Daoy (cell line): ENCODE measurements around the gene ADAM8. TPM values are rescaled to one million over a fixed set of nuclear protein-coding genes. Genes with fewer than 3 reads are reported as not detected.
"Not testable (repeated sequence)": the region's sequence is repeated elsewhere in the genome, so short reads cannot be mapped to it uniquely, and the experiment has no call there.

Experiments used
- DNase-seq: peaks from one replicate; pipeline ENCODE4 v3.0.0-alpha.2; 2015; ENCODE audit warnings: low read depth
- total RNA-seq: library from RNA; depleted of rRNA; stranded (reverse); fragments of >200 nt; shearing (Covaris generic); gene quantifications from 2 replicates; pipeline ENCODE4 v1.2.3, GENCODE V29; 2014

ADAM8 gene
- total RNA-seq, 1 experiment from 2014 or later, result 6.2 TPM

DNA sequence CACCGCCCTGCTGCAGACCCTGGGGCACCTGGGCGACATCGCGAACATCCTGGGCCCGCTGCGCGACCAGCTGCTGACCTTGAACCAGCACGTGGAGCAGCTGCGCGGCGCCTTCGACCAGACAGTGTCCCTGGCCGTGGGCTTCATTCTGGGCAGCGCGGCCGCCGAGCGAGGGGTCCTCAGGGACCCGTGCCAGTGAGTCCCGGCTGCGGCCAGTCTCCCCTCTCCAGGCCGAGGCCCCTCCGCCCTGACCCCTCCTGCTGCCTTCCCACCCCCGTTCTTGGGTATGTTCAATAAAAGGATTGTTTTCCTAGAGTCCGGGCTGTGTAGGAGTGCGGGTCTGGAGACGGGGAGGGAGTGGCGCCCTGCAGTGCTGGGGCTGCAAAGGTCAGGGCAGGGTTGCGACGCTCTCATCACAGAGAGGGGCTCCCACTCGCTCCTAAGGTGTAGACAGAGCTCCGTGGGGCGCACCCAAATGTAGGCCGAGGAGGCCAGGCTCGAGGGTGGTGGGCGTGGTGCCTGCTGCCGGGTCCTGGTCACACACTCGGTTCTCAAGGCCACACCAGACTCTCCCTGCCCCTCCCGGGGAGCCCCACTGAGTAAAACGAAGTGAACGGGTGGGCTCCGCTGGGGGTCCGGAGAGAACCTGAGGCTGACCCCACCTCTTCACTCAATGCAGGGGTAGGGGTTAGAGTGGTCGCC, 45.3 kb downstream of the ADAM8 start:
- no peak for DNase-seq

DNA sequence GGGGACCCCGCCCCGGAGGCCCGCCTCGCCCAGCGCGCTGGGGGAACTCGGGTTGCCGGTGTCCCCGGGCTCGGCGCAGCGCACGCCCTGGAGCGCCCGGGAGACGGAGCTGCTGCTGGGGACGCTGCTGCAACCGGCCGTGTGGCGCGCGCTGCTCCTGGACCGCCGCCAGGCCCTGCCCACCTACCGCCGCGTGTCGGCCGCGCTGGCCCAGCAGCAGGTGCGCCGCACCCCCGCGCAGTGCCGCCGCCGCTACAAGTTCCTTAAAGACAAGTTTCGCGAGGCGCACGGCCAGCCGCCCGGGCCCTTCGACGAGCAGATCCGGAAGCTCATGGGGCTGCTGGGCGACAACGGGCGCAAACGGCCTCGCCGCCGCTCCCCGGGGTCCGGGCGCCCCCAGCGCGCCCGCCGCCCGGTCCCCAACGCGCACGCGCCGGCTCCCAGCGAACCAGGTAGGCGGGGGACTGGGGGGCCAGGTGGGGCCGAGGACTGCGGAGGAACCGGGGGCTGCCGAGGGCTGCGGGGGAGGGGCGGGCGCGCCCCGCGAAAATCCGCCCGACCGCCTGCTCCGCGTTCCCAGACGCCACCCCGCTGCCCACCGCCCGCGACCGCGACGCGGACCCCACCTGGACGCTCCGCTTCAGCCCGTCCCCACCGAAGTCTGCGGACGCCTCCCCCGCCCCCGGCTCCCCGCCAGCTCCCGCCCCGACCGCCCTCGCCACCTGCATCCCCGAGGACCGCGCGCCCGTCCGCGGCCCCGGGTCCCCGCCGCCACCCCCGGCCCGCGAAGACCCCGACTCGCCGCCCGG, 46.1 kb downstream of the ADAM8 start:
- no peak for DNase-seq

DNA sequence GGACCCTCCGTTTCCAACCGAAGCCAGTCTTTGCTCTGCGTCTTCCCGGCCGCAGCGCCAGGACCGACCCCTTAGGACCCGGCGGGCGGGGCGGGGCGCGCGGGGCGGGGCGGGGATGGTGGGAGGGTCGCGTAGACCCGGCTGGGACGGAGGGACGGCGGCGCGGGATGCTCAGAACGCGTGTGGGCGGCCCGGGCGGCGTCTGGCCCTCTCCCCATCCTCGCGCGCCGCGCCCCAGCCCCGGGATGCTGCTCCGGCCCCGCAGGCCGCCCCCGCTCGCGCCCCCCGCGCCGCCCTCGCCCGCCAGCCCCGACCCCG, 46.7 kb downstream of the ADAM8 start, which contains the start of gene UTF1:
UTF1 (plus strand) TSS at position 174 of the 318 bp plus-strand sequence; CDS start at position 246, 72 bp downstream.
- no peak for DNase-seq

DNA sequence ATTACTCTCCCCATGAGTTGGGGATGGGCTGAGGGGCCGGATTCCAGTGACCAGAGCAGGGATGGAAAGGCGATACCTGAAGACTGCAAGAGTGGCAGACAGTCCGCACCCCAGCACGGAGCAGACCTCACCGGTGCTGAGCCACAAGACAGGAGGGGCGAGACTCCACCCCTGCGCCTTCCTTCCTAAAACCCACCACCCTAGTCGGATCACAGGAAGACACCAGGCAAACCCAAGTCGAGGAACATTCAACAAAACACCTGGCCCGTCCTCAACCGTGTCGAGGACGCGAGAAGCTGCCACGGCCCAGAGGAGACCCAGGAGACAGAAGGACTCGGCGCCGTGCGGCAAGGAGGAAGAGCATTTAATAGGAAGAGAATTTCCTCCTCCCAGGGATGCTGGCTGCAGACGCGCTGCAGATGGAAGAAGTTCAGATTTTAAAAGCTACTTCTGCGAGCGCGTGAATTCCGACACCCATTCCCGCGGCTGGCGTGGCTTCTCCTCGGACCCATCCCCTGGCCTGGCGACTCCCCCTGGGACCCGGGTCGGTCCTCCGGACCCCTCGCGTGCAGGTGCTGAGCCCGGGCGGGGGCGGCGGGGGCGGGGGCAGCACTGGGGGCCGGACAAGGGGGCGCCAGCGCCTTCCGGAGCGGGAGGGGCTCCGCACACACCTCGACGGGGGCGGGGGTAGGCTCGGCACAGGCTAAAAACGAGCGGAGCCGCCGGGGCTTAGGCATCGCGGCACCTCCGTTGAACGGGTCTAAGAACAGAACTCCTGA, 47.2 kb downstream of the ADAM8 start:
- no peak for DNase-seq

DNA sequence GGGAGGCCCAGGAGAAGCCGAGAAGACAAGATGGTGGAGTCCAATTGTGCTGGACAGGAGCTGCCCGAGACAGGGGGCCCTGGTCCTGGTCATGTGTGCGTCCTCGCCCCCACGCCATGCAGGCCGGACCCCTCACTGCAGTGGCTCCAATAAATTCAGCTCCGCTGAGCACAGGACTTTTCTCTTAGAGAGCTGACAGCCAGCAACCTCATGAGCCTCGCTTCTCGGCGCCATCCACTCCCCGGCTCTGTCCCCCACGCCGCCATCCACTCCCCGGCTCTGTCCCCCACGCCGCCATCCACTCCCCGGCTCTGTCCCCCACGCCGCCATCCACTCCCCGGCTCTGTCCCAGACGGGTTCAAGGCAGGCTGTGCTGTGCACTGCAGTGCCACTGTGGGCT, 49.4 kb downstream of the ADAM8 start:
- DNase-seq, result no peak

DNA sequence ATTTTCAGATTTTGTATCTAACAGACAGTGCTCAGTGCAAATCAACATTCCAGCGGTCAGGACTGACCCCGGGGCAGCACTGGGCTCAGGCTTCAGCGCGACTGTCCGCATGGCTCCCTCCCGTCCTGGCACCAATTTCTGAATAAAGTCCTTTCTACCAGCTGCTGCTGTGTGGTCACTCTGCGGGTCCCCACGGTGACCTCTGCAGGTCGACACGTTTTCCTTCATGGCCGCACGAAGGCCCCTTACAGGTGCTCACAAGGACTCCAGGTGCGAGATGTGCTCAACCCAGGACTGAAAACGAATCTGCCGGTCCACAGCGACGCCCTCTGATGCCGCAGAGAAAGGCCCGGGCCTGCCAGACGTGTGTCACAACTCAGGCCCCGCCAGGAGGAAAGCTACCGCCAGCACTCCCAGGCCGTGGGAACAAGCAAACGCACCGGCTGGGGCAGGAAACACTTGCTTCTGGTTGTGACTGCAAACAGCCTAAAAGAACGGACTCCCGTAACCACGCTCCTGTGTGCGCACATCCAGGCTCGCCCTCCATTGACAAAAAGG, 50.3 kb downstream of the ADAM8 start:
- no peak for DNase-seq

DNA sequence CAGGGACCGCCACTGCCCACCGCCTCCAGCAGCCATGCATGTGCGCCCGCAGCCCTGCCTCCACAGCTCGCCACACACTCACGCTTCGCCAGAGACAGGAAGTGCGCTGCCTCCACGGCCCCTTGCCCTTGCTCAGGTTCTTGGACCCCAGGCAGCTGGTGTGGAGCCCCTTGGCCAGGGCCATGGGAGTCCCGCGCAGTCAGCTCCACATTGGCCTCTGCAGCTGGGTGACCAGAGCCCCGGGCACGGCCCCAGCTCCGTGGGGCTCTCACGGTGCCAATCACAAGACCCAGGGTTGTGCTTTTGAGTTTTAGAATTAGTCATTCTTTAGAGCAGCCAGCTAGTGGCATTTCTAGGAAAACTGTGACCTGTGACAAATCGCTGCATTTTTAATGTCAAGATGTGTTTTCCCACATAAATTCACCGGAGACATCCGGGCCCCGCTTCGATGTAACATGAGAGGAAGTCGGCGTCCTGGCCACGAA, 50.9 kb downstream of the ADAM8 start:
- DNase-seq, result no peak

DNA sequence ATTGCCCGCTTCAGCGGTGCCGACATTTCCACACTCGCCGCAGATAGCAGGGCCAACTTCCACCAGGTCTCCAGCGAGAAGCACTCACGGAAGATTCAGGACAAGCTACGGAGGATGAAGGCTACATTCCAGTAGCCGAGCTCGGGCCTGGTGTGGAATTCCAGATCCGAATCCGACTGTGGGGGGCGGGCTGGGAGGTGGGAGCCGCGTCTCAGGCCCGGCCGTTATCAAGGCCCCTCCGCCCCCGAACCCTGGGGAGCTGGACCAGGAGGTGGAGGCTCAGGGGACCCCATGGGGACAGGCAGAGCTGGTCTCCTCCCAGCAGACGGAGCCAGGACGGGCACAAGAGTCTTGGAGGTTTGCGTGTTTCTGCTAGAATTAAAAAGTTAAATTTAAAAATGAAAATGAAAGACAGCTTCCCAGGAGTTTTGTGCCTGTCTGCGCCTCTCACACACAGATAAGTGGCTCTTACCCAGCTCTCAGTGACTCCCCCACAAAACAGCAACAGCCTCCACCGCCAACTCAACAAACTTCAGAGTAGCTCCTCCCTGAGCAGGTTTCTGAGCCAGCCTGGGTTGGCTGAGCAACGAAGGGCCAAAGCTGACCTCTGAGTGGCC, 51.8 kb downstream of the ADAM8 start:
- DNase-seq, result no peak

DNA sequence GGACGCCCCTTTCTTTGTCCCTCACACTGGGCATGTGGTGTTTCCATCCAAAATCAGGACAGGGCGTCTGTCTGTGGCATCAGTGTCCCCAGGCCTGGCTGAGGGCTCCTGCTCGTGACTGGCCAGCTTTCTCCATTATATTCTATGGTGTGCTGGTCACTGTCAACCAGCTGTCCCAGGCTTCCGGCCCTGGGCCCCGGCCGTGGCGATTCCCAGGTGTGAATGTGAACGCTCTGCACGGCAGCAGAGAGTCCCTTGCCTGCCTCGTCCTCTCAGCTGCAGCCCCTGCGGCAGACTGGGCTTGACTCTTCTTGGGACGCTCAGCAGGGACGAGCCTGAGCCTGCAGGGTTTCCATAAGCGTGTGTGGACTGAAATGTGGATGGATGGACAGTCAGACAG, 52.6 kb downstream of the ADAM8 start:
- no peak for DNase-seq

DNA sequence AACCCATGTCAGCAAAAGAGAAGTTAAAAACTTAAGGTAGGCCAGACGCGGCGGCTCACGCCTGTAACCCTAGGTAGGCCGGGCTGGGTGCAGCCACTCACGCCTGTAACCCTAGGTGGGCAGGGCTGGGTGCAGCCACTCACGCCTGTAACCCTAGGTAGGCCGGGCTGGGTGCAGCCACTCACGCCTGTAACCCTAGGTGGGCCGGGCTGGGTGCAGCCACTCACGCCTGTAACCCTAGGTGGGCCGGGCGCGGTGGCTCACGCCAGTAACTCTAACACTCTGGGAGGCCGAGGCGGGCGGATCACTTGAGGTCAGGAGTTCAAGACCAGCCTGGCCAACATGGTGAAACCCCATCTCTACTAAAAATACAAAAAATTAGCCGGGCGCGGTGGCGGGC, 54.9 kb downstream of the ADAM8 start:
- DNase-seq, result not testable (repeated sequence)

DNA sequence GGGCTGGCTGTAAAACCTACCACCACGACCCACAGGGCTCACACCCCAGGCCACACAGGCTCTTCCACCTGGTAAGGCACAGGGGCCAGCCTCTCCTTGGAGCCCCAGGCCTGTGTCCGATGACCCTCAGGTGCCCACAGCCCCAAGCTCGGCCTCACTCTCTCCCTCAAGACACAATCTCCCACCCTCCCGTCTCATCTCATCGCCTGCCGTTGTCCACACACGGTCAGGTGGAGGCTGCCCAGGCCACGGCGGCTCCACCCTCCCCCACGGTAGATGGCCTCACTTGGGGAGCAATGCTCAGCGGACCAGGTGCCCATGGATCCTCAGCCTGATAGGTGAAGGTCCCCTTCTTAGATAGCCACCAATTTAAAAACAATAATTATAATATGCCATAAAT, 55.3 kb downstream of the ADAM8 start:
- no peak for DNase-seq

DNA sequence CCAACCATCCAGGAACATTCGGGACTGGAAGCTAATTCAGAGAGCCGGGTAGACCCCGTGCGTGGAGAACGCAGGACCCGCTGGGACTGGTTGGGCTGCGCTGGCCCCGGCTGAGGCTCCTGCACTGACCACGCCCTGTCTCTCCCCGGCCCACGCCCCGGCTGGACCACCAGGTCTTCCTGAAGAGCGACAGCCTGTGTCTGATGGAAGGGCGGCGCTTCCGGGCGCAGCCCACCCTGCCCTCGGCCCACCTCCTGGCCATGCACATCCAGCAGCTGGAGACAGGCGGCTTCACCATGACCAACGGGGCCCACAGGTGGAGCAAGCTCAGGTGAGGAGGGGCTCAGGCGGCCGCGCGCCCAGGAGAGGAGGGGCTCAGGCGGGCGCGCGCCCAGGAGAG, 56.9 kb downstream of the ADAM8 start:
- no peak for DNase-seq

DNA sequence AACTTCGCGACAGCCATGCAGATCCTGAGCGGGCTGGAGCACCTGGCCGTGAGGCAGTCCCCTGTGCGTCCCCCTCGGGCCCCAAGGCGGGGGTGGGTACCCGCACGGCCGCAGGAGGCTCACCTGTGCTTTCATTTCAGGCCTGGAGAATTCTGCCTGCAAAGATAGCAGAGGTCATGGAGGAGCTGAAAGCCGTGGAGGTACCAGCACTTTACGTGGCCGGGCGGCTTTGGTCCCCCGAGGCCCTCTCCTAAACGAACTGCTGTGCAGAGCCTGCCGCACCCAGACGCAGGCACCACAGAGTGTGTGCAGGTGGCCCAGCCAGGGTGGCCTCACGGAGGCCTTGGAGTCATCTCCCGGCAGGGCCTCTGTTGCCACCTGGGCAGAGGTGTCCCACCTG, 57.8 kb downstream of the ADAM8 start:
- no peak for DNase-seq

GRCh38 chr10:133217800-133218589, 58.7 kb downstream of the ADAM8 start:
- DNase-seq, result no peak

DNA sequence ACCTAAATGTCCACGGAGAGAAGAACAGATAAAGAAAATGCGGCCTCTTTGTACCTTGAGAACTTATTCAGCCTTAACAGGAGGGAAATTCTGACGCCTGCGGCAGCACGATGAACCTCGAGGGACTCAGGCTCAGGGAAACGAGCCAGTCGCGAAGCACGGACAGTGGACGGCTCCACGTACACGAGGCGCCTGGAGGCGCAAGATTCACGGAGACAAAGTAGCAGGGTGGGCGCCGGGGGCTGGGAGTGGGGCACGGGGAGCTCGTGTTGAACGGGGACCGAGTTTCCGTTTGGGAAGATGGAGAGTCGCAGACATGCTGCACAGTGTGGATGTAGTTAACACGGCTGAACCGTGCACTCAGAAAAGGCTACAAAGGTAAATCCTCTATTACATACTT, 59.9 kb downstream of the ADAM8 start:
- no peak for DNase-seq

GRCh38 chr10:133215586-133215985, 61.1 kb downstream of the ADAM8 start:
- no peak for DNase-seq

- DNase-seq, result no peak
These were observed 61.9 kb downstream of the ADAM8 start for GRCh38 chr10:133214468-133215410.

DNA sequence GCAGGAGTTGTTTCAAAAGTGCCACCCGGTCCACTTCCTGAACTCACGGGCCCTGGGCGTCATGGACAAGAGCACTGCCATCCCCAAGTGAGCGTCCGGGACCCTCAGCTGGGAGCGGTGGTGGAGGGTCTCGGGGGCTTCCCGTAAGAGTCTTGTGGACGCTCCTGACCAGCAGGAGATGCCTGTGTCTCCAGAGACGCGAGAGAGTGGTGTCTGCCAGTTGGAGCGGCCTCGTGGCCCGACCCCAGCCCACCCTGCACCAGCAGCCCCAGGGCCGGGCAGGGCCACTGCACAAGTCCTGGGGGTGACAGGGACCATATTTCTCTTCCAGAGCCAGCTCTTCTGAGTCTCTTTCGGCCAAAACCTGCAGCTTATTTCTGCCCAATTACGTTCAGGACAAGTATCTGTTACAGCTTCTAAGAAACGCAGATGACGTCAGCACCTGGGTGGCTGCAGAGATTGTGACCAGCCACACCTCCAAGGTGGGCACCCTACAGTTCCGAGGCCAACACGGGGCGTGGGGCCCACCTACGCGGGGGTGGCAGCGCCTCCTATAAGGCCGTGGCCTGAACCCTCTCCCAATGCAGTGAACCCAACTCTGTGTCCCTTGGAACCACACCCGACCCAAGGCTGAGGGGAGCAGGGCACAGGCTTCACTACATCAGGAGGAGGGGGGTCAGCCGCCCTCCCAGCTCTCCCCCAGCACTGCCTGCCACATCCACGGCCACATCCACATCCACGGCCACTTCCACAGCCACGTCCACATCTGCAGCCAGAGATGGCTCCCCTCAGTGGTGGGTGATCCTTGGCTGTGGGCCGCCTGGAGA, 62.8 kb downstream of the ADAM8 start:
- DNase-seq, result no peak
